Upper lobe of left lung (tissue), 4 donors: Measurements from ENCODE around the gene TFB1M.

Experiments used
- CTCF ChIP-seq, 6 experiments: fragments of 450-650 bp in 4 of 6; fragments of 200-600 bp in 2 of 6; sonication (generic) in 2 of 6; IDR thresholded peaks; one replicate each; pipeline ENCODE4 v1.5.1; 2016 to 2019; ENCODE audit warnings: antibody characterized with exemption in 6 of 6
- POLR2A ChIP-seq, 4 donors: fragments of 450-650 bp; IDR thresholded peaks; one replicate each; pipeline ENCODE4 v1.5.1; 2016 to 2017; ENCODE audit warnings: antibody characterized with exemption in 4 of 4, mild to moderate bottlenecking in 2 of 4

GRCh38 chr6:155291291-155291690 lies 23.0 kb downstream of the TFB1M start:
- TF ChIP-seq CTCF (IDR thresholded peaks at IDR 0.05), result no peak
- TF ChIP-seq POLR2A (IDR thresholded peaks at IDR 0.05), result no peak
